Activated T-cell treated with anti-CD3 and anti-CD28 coated beads for 24 hours (primary cell): ENCODE data around the gene KRT38.
"Not testable (repeated sequence)": the region's sequence is repeated elsewhere in the genome, so short reads cannot be mapped to it uniquely, and the experiment has no call there.

Source experiments
- DNase-seq: peaks from one replicate; pipeline ENCODE4 v3.0.0-alpha.2; 2020; ENCODE audit warnings: low read depth

The KRT38 gene

DNA sequence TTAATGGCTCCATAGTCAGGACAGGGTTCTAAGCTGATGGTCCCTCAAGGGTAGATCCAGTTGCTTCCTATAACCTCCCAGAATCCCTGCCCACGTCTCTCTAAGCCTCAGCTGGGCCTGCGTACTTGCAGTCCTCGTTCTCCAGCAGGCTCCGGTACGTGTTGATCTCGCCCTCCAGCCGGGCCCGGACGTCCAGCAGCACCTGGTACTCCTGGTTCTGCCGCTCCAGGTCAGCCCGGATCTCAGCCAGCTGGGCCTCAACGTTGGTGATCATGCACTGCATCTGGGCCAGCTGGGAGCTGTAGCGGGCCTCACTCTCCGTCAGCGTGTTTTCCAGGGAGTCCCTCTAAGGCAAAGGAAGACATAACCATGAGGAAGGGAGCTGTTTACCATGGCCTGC, 21.9 kb upstream of the KRT38 start:
- DNase-seq: no peak

- no peak for DNase-seq
Observed at GRCh38 chr17:41457676-41458075, 16.9 kb upstream of the KRT38 start.

DNA sequence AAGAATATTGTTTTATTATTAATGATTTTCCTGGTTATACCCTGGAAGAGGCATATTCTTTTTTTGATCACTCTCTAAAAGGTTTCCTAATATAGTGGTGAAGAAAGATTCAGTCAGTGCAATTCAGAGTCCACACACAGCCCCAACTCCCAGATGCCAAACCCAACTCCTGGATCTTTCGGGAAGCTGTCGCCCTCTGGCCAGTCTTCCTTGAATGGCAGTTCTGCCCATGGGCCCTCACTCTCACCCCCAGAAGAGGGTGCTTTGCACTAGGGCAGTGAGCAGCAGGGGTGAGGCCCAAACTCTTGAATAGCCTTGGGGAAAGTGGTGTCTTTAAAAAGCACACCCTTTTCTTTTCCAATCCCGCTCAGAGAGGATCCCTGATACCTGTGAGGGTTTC, 15.4 kb upstream of the KRT38 start:
- no peak for DNase-seq

GRCh38 chr17:41455236-41455635, 14.5 kb upstream of the KRT38 start:
- DNase-seq: no peak

DNA sequence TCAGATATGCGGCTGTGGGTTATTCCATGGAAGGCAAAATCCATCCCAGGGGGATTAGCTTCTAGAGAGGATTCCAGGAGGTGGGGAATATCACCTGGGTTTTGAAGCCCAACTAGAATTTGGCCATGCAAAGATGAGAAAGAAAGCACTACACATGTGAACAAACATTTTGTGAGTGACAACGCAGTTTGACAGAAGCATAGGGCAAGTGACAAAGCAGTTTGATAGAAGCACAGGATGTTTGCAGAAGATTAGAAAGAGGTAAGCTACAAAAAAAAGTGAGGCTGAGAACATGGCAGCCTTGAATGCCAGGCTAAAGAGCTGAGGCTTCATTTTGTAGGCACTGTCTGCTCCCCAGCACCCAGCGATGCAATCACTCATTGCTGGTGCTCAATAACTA, 12.3 kb upstream of the KRT38 start:
- no peak for DNase-seq

DNA sequence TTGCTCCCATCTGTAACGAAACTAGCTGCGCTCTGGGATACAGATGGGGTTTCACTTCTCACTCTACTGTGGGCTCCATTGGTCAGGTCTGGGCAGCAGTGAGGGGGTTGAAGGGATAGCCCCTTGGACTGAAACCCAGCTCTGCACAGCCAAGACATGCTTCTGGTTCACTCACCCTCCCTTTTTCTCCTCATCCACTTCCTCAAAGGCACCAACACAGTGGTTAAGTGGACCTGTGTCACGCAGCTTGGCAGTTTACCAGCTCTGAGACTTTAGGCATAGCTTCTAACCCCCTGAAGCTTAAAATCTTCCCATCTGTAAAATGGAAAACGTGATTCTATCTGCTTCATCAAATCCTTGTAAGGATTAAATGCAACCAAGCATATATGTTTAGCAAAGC, 11.5 kb upstream of the KRT38 start:
- DNase-seq: no peak

DNA sequence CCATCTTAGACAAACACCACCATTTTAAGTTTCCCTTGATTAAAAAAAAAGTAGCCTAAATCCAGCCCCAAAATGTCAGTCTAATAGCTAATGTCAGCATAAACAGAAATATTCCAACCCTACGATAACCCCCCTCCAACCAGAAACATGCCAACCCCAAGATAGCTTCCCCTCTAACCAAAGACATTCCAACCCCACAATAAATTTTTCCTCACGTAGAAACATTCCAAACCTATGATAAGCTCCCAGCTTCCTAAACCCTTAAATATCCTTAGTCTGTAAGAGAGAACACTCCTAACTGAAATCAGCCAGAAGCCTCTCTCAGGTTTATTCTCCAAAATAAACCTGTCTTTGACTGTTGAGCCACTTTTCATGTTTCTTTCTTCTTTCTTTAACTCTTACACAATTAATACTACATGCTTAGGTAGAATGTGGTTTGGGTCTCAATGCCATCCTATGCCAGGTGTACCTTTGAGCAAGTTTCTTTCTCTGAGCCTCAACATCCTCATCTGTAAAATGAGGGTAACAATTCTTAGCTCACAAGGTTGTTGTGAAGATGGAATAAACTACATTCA, 10.5 kb upstream of the KRT38 start:
- DNase-seq: no peak

GRCh38 chr17:41449008-41449407, 8.2 kb upstream of the KRT38 start:
- no peak for DNase-seq

GRCh38 chr17:41448506-41448905, 7.7 kb upstream of the KRT38 start:
- DNase-seq: no peak

DNA sequence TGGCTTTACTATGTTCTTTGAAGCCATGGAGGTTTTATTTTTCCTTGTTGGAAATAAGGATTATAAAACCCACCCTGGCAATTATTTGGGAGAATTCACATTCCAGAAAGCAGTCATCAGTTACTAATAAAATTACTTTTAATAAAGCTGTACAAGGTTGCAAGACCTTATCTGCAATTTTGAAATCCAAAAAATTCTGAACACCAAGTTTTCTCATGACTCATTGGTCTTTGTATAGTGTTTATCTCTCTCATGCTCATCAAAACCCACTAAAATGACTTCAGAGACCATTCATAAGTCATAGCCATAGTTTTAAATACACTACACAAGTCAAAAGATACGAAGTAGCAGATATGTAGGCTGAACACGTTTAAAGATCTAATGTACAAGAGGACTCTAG, 6.0 kb upstream of the KRT38 start:
- no peak for DNase-seq

DNA sequence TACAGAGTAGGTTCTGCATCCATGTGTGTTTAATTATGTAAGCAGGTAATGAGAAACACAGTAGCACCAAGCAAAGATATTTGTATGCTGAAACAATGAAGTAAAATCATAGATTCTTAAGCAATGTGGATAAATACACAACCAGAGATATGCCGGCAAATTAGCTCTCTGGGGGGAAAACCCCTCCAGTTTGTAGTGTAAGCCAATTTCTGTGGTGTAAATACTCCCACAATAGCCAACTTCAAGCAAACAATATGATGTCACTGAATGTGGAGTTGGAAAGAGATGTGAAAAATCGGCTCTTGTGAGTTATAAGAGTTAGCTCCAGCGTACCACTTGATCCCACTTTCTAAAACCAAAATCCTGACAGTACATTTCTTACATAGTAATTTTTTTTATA, 3.9 kb upstream of the KRT38 start:
- no peak for DNase-seq

- no peak for DNase-seq
Observed at GRCh38 chr17:41444186-41444585, 3.4 kb upstream of the KRT38 start.

DNA sequence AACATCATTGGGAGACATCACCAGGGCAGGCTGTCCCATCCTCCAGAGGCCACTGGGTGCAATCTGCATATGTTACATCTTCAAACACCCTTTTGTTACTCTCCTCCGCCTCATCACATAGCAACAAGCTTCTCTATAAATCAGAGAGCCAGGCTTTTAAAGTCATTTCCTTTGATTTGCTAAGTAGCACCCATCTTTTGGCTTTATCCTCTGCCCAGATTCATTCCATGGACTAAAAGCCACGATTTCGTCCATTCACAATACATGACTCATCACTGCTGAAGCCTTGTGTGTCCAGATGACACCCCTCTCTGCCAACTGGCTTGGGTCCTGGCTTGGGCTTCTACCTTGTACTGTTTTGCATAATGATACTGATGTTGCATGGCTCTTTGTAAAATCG, 2.0 kb upstream of the KRT38 start:
- DNase-seq: no peak

- no peak for DNase-seq
Observed at GRCh38 chr17:41439375-41439774, 1.4 kb downstream of the KRT38 start.

DNA sequence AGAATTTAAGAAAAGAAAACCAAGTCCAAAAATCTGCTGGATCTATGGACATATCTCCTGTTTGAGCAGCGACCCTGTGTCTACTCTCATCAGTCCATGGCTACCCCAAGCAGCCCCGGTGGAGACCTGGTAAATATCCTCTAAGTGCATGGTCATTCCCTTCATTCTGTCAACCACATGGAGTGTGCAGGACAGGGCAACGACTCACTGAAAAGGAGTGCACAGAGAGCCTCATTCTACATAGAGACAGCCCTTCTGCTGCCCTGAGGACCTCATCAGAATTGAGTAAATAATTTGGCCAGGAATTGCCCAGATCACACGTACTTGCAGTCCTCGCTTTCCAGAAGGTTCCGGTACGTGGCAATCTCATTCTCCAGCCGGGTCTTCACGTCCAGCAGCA, 3.0 kb downstream of the KRT38 start:
- DNase-seq: no peak

GRCh38 chr17:41437254-41437653, 3.5 kb downstream of the KRT38 start:
- DNase-seq: no peak

DNA sequence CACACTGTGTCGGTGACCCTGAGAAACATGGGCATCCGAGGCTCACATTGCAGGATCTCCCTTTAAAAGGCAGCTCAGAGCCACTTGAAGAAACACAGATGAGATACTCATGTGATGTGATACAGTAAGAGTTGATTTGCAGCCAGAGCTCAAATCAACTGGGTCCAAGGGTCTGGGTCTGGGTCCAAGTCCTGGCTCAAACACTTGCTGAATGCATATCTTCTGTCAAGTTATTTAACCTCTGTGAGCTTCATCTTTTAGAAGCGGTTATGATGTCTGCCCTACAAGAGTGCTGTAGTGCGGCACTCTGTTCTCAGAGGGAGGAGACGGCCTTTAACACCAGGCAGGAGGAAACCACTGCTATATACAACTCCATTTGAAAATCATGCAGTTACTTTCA, 6.4 kb downstream of the KRT38 start:
- no peak for DNase-seq

GRCh38 chr17:41434005-41434404, 6.8 kb downstream of the KRT38 start:
- DNase-seq: no peak

- no peak for DNase-seq
Observed at GRCh38 chr17:41433586-41433985, 7.2 kb downstream of the KRT38 start.

GRCh38 chr17:41430376-41430775, 10.4 kb downstream of the KRT38 start:
- not testable (repeated sequence) for DNase-seq

- no peak for DNase-seq
Observed at GRCh38 chr17:41429667-41430066, 11.1 kb downstream of the KRT38 start.

DNA sequence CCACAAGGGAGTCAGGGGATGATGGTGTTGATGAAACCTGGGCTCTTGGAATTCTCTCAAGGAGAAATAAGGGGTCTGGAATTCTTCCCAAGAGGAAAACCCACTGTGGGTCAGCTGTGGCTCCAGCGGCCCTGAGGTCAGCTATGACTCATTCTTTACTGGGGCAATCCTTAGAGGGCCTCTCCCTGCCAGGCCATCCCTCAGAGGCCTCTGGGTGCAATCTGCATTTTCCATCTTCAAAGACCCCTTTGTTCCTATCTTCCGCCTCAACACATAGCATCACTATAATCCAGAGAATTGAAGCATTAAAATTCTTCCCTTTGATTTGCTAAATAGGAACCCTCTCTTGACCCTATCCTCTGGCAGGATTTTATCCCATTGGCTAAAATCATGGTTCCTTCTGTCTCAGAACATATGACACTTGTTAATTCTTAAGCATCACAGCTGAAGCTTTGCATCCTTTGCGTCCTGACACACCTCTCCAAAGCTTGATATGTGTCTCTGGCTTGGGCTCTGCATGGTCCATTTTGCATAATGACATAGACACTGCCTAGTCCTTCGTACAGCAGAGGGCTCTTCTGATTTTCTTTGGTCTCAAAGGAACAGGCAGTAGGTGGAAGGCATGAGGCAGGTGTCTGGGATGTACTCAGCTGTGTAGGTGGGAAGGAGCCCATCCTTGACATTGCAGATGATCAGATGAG, 12.0 kb downstream of the KRT38 start:
- no peak for DNase-seq

GRCh38 chr17:41424111-41424635, 16.6 kb downstream of the KRT38 start, which contains the start of gene KRT37:
KRT37 (minus strand) TSS chr17:41424585; CDS start chr17:41424523, 62 bp downstream.
- no peak for DNase-seq

- DNase-seq: not testable (repeated sequence)
Observed at GRCh38 chr17:41422586-41422985, 18.2 kb downstream of the KRT38 start.
